ENCODE results near the gene CDH16. TPM values are rescaled to one million over a fixed set of nuclear protein-coding genes. Genes with fewer than 3 reads are reported as not detected.

CDH16 gene
- total and polyA plus RNA-seq, 2 of the 13 experiments (the other 11 are each of a cell fraction or from before 2014, with no cell fraction given), result 2.7 to 3.9 TPM

- TF ChIP-seq THRA (CRISPR knock-in tag; IDR thresholded peaks at IDR 0.05; ENCODE audit: borderline replicate concordance) (peak; percentile 63), CENPT (CRISPR knock-in tag; IDR thresholded peaks at IDR 0.05; ENCODE audit: low read depth) (no peak), HOMEZ (CRISPR knock-in tag; IDR thresholded peaks at IDR 0.05; ENCODE audit: low read depth) (peak; percentile 15; the same call in 1 of the 2 replicates), ZNF713 (CRISPR knock-in tag; IDR thresholded peaks at IDR 0.05) (0 out of 2 replicates have a peak, but pooled peaks have one; percentile 34), FOXP4 (CRISPR knock-in tag; IDR thresholded peaks at IDR 0.05) (peak; percentile 41; the same call in 1 of the 2 replicates), ZNF724P (CRISPR knock-in tag; IDR thresholded peaks at IDR 0.05; ENCODE audit: borderline replicate concordance) (0 out of 2 replicates have a peak, but pooled peaks have one; percentile 75), MED13 (CRISPR knock-in tag; IDR thresholded peaks at IDR 0.05) (no peak; the same call in none of the 2 replicates), NRL (CRISPR knock-in tag; IDR thresholded peaks at IDR 0.05; ENCODE audit: borderline replicate concordance) (no peak; the same call in 1 of the 2 replicates), MXI1 (IDR thresholded peaks at IDR 0.05; ENCODE audit: borderline replicate concordance, low read depth, low read length) (peak; percentile 82; the same call in 1 of the 3 replicates), ZNF672 (CRISPR knock-in tag; IDR thresholded peaks at IDR 0.05) (peak; percentile 90; the same call in 1 of the 2 replicates), CC2D1A (CRISPR knock-in tag; IDR thresholded peaks at IDR 0.05) (no peak), MIXL1 (CRISPR knock-in tag; IDR thresholded peaks at IDR 0.05) (no peak), MAF1 (CRISPR knock-in tag; IDR thresholded peaks at IDR 0.05; ENCODE audit: borderline replicate concordance) (peak; percentile 71; the same call in 1 of the 2 replicates), HOXD1 (CRISPR knock-in tag; IDR thresholded peaks at IDR 0.05) (peak; percentile 51), ZNF256 (CRISPR knock-in tag; conservative IDR thresholded peaks at IDR 0.05) (0 out of 2 replicates have a peak, but pooled peaks have one; percentile 24), TIGD3 (CRISPR knock-in tag; IDR thresholded peaks at IDR 0.05; ENCODE audit: borderline replicate concordance) (no peak), SIN3A (IDR thresholded peaks at IDR 0.05; ENCODE audit: borderline replicate concordance, low read depth, low read length) (peak; percentile 75; the same call in 1 of the 2 replicates), DDIT3 (CRISPR knock-in tag; IDR thresholded peaks at IDR 0.05) (no peak), ATF7-NPFF (CRISPR knock-in tag; IDR thresholded peaks at IDR 0.05; ENCODE audit: low read depth) (peak; percentile 86), ARNTL (CRISPR knock-in tag; IDR thresholded peaks at IDR 0.05) (no peak), MZF1 (CRISPR knock-in tag; IDR thresholded peaks at IDR 0.05; ENCODE audit: borderline replicate concordance) (no peak)
- TF ChIP-seq, protein P1, sequence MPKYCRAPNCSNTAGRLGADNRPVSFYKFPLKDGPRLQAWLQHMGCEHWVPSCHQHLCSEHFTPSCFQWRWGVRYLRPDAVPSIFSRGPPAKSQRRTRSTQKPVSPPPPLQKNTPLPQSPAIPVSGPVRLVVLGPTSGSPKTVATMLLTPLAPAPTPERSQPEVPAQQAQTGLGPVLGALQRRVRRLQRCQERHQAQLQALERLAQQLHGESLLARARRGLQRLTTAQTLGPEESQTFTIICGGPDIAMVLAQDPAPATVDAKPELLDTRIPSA (CRISPR knock-in tag; IDR thresholded peaks at IDR 0.05; ENCODE audit: borderline replicate concordance), result peak; percentile 25; the same call in 1 of the 2 replicates
Observed at GRCh38 chr16:66935314-66936011, 16.8 kb upstream of the CDH16 start, which contains the start of gene CES2 (continued).

All from HepG2 (cell line).